Testis (tissue), 3 donors: ENCODE data around the gene FAM120C. TPM values are rescaled to one million over a fixed set of nuclear protein-coding genes. Genes with fewer than 3 reads are reported as not detected.

Source experiments
- DNase-seq: peaks from one replicate; pipeline ENCODE4 v3.0.0-alpha.2; 2019
- H3K27ac ChIP-seq, 2 donors: fragments of 200-600 bp; sonication (generic); one replicate each; pipeline ENCODE4 v1.5.1; 2019
- H3K27me3 ChIP-seq: fragments of 200-600 bp; sonication (generic); one replicate; pipeline ENCODE4 v1.5.1; 2019
- H3K36me3 ChIP-seq: fragments of 200-600 bp; sonication (generic); one replicate; pipeline ENCODE4 v1.5.1; 2017; ENCODE audit warnings: low read depth; ENCODE audit errors: missing control alignments
- H3K4me1 ChIP-seq: fragments of 200-600 bp; sonication (generic); one replicate; pipeline ENCODE4 v1.5.1; 2019
- H3K4me3 ChIP-seq, 2 donors: fragments of 200-600 bp; sonication (generic); one replicate each; pipeline ENCODE4 v1.5.1; 2017 to 2019
- H3K9me3 ChIP-seq: fragments of 200-600 bp; sonication (generic); one replicate; pipeline ENCODE4 v1.5.1; 2017
- CTCF ChIP-seq, 3 experiments: fragments of 450-650 bp in 2 of 3; fragments of 200-600 bp in 1 of 3; sonication (generic) in 1 of 3; IDR thresholded peaks; one replicate each; pipeline ENCODE4 v1.5.1; 2016 to 2019; ENCODE audit warnings: antibody characterized with exemption in 3 of 3, mild to moderate bottlenecking in 2 of 3, moderate library complexity in 1 of 3
- POLR2A ChIP-seq: fragments of 450-650 bp; IDR thresholded peaks from one replicate; pipeline ENCODE4 v1.6.1; 2017; ENCODE audit warnings: antibody characterized with exemption, mild to moderate bottlenecking, moderate library complexity
- WGBS, 2 donors: methylation state at CpG; one replicate each; pipeline ENCODE4 v1.1.5; 2018; 5-methylcytosine and 5-hydroxymethylcytosine counted together
- intact Hi-C: fragments of 100-400 bp; cut with DNase I; formaldehyde crosslinking; loops from one replicate; pipeline ENCODE4 v1.15.1; 2023; ENCODE audit warnings: low total_unique reads
- polyA plus RNA-seq: library from polyadenylated mRNA; stranded (reverse); fragments of 350-450 nt; fragmentation: Illumina TruSeq; extraction: RNeasy Lipid Tissue Mini Kit (QIAGEN cat#74804); gene quantifications from one replicate; pipeline ENCODE4 v1.2.3, GENCODE V29; 2014; ENCODE audit warnings: low read depth, low replicate concordance; ENCODE audit not compliant: insufficient read depth
- small RNA-seq, 2 donors: library from RNA; depleted of rRNA; stranded (forward); fragments of <200 nt; gene quantifications; one replicate each; pipeline ENCODE3, GENCODE V24; 2016
- total RNA-seq, 2 donors: library from RNA; depleted of rRNA; stranded (reverse); fragments of >200 nt; gene quantifications; one replicate each; pipeline ENCODE4 v1.2.3, GENCODE V29; 2016

FAM120C gene
- total and polyA plus RNA-seq, 3 donors from 2014 or later, result 5.3 to 22.3 (median 20.5) TPM

- intact Hi-C loops, result no loop called here
- Histone ChIP-seq H3K9me3 (no peaks in the 10 kb centered on the region), H3K4me3 (no peak overlapping the region), H3K36me3 (no peaks in the 10 kb centered on the region), H3K27me3 (no peaks in the 10 kb centered on the region), H3K27ac (no peak overlapping the region), H3K4me1 (no peaks in the 10 kb centered on the region)
- no peak for DNase-seq
- TF ChIP-seq CTCF (IDR thresholded peaks at IDR 0.05) (no peak), POLR2A (no peak)
- WGBS, 2 donors, result 91 to 96% methylated on average over 4 of the region's 4 CpGs
These were observed 152.7 kb downstream of the FAM120C start for GRCh38 chrX:54030329-54030728.

GRCh38 chrX:54029529-54030143 is 153.4 kb downstream of the FAM120C start:
- Histone ChIP-seq H3K4me1 (no peaks in the 10 kb centered on the region), H3K27ac (no peak overlapping the region), H3K36me3 (no peaks in the 10 kb centered on the region), H3K9me3 (no peaks in the 10 kb centered on the region), H3K27me3 (no peaks in the 10 kb centered on the region), H3K4me3 (no peak overlapping the region)
- no peak for TF ChIP-seq POLR2A
- TF ChIP-seq CTCF (IDR thresholded peaks at IDR 0.05), result no peak
- 90 to 99% methylated on average over 6 to 8 of the region's 10 CpGs for WGBS, 2 donors
- no peak for DNase-seq
- intact Hi-C loops, result no loop called here

- Histone ChIP-seq H3K27me3 (no peaks in the 10 kb centered on the region), H3K4me1 (no peaks in the 10 kb centered on the region), H3K36me3 (no peaks in the 10 kb centered on the region), H3K4me3 (no peak overlapping the region), H3K9me3 (no peaks in the 10 kb centered on the region), H3K27ac (no peak overlapping the region)
- WGBS, 2 donors, result 96 to 100% methylated on average over 5 of the region's 5 CpGs
- intact Hi-C loops, result no loop called here
- TF ChIP-seq CTCF (IDR thresholded peaks at IDR 0.05) (no peak), POLR2A (no peak)
- DNase-seq, result no peak
These were observed 158.7 kb downstream of the FAM120C start for GRCh38 chrX:54024350-54024749.

Small RNA genes lying within 50 kb of the gene (small RNA-seq; reads per million reads assigned to genes)
- gene AL589872.1, result 0 reads per million in 2 donors

Other genes starting within 250 kb of the FAM120C start
- 100 to 1,000 TPM; 162 to 196 TPM for gene PHF8, start 138.8 kb downstream of the FAM120C start, total RNA-seq
- 90.8 TPM for gene PHF8, start 138.8 kb downstream of the FAM120C start, polyA plus RNA-seq
- gene WNK3, start 174.8 kb upstream of the FAM120C start, total RNA-seq, result 100 to 1,000 TPM; 104 to 110 TPM
- gene WNK3, start 174.8 kb upstream of the FAM120C start, polyA plus RNA-seq, result 18.1 TPM